Measurements from ENCODE around the gene FHIT.

DNA sequence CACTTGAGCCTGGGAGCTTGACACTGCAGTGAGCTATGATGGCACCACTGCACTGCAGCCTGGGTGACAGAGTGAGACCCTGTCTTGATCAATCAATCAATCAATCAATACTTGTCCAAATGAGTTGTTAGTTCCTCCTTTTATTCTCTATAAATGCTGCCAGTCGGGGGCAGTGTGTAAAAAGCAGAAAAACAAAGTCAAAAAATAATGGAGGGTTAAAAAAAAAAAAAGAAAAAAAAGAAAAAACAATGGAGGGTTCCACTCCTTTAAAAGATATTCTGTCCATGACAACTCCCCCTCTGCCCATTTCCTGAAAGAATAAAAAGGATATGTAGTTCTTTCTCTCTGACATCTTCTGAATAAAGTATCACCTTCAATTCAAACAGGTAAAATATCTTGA lies 1068.6 kb downstream of the FHIT start:
- TF ChIP-seq, protein P1, sequence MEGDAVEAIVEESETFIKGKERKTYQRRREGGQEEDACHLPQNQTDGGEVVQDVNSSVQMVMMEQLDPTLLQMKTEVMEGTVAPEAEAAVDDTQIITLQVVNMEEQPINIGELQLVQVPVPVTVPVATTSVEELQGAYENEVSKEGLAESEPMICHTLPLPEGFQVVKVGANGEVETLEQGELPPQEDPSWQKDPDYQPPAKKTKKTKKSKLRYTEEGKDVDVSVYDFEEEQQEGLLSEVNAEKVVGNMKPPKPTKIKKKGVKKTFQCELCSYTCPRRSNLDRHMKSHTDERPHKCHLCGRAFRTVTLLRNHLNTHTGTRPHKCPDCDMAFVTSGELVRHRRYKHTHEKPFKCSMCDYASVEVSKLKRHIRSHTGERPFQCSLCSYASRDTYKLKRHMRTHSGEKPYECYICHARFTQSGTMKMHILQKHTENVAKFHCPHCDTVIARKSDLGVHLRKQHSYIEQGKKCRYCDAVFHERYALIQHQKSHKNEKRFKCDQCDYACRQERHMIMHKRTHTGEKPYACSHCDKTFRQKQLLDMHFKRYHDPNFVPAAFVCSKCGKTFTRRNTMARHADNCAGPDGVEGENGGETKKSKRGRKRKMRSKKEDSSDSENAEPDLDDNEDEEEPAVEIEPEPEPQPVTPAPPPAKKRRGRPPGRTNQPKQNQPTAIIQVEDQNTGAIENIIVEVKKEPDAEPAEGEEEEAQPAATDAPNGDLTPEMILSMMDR (IDR thresholded peaks at IDR 0.05) = no peak
- TF ChIP-seq EP300 (IDR thresholded peaks at IDR 0.05) = no peak

Measured in suprapubic skin (tissue), 3 donors.